GM19238 (cell line): Measurements from ENCODE around the gene AFG3L2.

ENCODE experiments used
- DNase-seq: peaks from one replicate; pipeline ENCODE4 v3.0.0; 2011; ENCODE audit warnings: low spot score; ENCODE audit not compliant: insufficient read length

Gene AFG3L2

DNA sequence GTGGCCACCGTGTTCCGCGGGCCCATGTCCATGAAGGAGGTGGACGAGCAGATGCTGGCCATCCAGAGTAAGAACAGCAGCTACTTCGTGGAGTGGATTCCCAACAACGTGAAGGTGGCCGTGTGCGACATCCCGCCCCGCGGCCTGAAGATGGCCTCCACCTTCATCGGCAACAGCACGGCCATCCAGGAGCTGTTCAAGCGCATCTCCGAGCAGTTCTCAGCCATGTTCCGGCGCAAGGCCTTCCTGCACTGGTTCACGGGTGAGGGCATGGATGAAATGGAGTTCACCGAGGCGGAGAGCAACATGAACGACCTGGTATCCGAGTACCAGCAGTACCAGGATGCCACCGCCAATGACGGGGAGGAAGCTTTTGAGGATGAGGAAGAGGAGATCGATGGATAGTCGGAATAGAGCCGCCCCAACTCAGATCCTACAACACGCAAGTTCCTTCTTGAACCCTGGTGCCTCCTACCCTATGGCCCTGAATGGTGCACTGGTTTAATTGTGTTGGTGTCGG lies 51.2 kb downstream of the AFG3L2 start:
- DNase-seq = no peak

- DNase-seq = no peak
Observed at GRCh38 chr18:12324991-12325725, 51.9 kb downstream of the AFG3L2 start.

GRCh38 chr18:12321333-12321732 lies 55.7 kb downstream of the AFG3L2 start:
- DNase-seq = no peak

DNA sequence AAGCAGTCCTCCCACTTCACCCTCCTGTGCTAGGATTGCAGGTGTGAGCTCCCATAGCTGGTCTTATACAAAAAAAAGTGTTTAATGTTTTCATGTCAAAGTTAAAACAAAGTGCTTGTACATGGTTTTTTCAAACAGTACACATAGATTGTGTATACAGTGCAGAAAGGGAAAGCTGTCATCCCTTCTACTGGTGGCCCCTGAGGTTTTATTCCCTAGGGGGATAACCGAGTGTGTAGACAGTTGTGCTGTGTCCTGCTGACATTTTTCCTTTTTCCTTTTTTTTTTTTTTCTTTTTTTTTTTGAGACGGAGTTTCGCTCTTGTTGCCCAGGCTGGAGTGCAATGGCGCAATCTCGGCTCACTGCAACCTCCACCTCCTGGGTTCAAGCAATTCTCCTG lies 58.2 kb downstream of the AFG3L2 start:
- DNase-seq = no peak

- no peak for DNase-seq
Observed at GRCh38 chr18:12318334-12318697, 58.7 kb downstream of the AFG3L2 start.

DNA sequence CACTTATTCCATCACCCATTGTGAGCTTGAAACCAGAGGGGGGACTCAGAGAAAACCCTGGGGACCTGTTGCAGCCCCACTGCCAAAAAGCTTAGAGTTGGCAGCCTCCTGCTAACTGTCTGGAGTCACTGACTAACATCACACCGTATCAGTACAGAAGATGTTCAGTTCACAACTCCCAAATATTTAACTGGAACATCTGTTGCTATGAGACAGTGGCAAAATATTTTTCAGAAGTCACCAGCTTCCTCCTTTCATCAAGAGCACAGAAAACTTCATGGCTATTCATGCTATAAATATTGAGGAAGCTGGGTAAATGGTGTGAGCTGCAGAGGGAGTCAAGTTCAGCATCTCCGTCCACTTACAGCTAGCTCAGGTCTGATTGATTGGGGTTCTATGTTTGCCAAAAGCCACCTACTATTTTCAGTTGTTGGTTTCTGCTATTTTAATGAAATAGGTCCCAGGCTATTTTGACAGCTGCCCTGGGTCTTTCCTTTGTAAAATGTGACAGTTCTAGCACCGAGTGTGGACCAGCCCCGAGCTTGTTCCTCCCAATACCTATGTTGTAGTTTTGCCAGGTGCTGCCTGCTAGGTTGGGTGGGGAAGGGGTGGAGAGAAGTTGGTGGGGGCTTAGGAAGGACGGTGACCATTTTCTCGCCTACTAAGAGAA lies 59.2 kb downstream of the AFG3L2 start:
- no peak for DNase-seq

DNA sequence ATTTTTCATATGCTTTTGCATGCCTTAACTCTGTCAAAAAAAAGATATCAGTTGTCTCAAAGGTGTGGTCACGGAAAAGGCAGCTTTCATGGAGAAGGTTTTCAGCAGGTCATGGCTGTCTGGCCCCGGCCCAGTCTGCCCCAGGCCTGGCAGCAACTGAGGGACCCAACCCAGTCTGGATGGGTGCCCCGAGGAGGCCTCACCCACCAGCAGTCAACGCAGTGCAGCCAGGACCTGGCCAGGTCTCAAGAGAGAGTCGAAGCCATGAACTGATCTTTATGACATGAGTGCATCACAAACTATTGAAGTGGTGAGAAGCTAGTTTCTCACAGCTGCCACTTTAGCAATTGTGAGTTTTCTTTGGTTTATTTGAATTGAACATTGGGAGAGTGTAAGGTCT lies 61.1 kb downstream of the AFG3L2 start:
- no peak for DNase-seq

GRCh38 chr18:12315490-12315889 lies 61.5 kb downstream of the AFG3L2 start:
- no peak for DNase-seq

GRCh38 chr18:12314591-12315305 lies 62.3 kb downstream of the AFG3L2 start:
- DNase-seq = no peak

- DNase-seq = no peak
Observed at GRCh38 chr18:12313530-12314245, 63.3 kb downstream of the AFG3L2 start.

DNA sequence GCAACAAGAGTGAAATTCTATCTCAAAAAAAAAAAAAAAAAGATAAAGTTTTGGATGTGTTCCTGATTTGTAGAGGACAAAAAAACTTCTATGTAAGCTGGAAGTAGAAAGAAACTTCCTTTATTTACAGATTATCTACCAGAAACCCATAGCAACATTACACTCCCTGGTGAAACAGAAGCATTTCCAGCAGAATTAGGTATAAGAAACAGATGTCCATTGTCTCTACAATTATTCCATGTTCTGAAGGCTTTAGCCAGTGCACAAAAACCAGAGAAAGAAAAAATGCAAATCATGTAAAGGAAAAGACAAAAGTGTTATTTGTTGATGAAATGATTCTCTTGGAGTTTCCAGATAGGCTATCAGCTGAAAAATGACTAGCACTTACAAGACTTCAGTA lies 64.1 kb downstream of the AFG3L2 start:
- DNase-seq = no peak

- DNase-seq = no peak
Observed at GRCh38 chr18:12310762-12311161, 66.3 kb downstream of the AFG3L2 start.

GRCh38 chr18:12309683-12310198 lies 67.3 kb downstream of the AFG3L2 start:
- no peak for DNase-seq

DNA sequence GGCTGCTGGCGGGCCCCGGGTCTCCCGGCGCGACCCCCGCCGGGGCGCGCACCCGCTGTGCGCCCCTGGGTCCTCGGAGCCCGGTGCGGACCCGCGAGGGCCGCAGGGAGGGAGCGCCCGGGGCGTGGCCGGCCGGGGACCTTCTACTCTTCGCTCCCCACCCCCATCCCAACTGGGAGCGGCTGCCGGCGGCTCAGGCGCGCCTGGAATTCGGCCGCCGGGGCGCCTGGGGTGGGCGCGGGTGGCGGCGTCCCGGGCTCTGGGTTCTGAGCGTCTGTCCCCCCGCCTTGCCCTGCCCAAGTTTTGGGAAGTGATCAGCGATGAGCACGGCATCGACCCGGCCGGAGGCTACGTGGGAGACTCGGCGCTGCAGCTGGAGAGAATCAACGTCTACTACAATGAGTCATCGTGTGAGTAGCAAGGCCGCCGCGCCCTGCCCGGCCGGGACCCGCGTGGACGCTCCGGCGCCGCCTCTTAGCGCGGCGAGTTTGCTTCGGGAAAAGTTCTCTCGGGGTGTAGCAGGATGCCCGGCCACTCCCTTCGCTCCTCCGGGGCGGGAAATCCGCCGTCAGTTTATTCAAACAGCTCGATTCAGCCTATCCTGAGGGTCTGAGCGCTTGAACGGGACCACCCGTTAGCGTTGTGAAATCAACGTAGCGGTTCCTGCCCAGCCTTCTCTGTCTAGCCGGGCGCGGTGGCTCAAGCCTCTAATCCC lies 68.5 kb downstream of the AFG3L2 start:
- DNase-seq = peak; percentile 66

DNA sequence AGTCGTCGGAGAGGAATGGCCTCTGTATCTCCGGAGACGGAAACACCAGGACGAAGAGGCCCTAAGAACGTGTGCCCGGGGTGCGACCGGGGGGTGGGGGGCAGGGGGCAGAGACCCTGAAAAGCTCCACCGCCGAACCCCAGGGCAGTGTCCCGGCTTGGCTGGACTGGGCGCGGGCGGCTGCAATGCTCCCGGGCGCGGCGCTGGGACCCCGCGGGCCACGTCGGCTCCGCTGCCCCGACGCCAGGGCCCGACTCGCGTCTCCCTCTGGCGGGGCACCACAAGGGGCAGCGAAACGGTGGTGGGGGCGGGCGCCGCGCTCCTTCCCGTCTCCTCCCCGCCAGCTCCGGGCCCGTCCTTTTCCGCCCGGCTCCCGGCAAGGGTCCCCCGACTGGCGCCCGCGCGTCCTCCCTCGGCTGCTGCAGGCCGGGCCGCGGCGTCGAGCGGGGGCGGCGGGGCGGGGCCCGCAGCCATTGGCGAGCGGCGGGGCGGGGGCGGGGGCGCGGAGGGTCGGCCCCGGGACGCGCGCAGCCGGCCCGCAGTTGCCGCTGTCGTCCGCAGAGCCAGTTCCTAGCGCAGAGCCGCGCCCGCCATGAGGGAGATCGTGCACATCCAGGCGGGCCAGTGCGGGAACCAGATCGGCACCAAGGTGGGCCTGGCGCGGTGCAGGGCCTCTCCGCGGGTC lies 69.2 kb downstream of the AFG3L2 start, which contains the start of gene TUBB6:
Gene TUBB6, plus strand, starts transcription at position 541 of the 685 bp plus-strand sequence. Its CDS starts 52 bp downstream, at position 593.
- DNase-seq = peak; percentile 77

DNA sequence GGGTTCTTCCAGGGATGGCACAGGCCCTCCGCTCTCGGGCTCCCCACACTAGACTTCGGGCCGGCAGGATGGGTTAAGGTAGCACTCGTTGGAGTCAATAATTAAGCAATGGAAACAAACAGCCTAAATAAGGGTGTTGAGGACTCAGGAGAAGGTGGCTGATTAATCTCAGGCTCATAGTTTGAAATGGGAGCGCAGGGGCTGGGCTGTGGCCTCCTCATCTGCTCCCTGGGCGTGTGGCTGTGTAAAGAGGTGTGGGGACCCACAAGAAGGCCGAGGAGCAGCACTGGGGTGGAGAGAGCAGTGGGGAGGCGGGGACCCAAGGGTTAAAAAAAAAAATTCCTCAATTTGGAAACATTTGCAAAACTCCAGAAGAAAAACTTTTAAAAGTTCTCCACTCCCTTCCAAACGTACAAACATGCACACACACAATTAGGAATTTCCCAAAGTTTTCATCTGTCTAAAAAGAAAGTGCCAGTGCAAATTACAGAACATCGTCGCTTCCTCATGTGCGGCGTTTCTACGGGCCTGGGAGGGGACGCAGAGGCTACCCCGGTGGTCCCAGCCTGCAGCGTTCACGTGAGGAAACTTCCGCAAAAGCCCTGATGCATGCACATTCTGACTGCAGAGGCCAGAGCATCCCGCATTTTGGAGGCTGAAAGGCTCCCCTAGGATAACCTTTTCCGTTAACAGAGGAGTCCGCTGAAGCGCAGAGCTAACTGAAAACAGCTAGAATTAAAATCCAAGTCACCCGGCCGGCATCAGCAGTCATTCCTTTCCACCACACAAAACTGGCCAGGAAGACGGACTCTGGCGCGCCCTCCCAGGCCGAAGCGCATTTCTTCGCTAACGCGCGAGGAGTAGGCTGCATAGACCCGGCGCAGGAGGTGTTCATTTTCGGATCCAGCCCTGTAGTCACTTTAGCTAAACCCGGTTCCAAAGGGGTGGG lies 70.0 kb downstream of the AFG3L2 start:
- no peak for DNase-seq

DNA sequence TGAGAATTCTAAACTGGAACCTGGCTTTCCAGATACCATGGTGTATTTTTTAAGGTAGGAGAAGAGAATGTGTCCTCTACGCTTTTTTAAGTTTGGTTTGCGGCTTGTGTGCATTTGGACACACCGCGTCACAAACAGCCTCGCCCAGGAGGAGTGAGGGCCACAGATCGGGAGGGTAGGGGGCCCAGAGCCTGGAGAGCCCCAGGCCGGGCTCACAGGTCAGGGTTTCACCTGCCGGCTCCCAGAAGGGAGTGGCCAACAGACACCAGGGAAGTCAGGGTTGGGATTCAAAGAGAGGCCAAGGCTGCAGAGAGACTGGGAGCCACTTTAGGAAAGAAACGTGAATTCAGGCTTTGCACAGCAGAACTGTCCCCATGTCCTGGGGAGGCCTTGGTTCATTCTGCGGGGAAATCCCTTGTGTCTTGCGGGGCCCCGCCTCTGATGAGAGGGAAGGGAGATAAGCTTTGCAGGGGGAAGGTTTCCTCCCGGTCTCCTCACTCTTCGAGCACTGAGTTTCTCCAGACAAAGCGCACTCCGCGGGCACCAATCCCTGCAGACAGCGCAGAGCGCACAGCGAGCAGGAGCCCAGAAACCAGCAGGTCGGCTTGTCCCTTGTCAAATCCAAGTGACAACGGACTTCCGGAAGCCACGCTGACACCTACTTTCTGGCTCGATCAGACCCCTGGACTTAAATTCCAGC lies 70.9 kb downstream of the AFG3L2 start:
- no peak for DNase-seq

DNA sequence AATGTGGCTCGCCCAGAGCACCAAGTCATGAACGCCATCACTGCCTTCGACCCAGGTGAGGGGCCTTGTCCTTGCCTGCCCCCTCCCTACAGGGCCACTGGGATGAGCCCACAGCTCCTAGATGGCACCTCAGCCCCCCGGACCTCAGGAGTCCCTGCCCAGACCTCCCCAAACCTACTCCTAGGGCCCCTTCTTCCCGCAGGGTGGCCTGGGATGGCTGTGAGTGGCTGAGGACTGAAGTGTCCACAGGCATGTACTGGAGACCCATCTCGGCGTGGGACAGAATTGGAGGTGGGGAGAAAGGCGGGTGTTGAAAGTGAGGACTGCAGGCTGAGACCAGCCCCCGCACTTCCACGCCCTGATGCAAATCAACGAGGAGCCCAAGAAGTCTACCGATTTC lies 71.8 kb downstream of the AFG3L2 start:
- DNase-seq = no peak
